SK-N-SH (cell line): ENCODE measurements around the gene FOS. TPM values are rescaled to one million over a fixed set of nuclear protein-coding genes. Genes with fewer than 3 reads are reported as not detected.
A peak's percentile ranks its signal among the peaks of the same experiment; 100 is the strongest.

ENCODE experiments used
- CTCF ChIA-PET: fragments of 300-600, 350-600 bp; formaldehyde crosslinking; extraction: SDS; loops from one replicate; lab custom pipeline; 2021; lab: Yijun Ruan, JAX
- POLR2A ChIA-PET: fragments of 350-600 bp; sonication (Branson Sonifier 250); formaldehyde crosslinking; extraction: SDS; loops from one replicate; lab custom pipeline; 2020; ENCODE audit warnings: antibody characterized with exemption, inconsistent platforms; lab: Yijun Ruan, JAX
- DNase-seq: peaks from one replicate; pipeline ENCODE4 v3.0.0; 2012
- H2AFZ ChIP-seq: fragments of 200-600 bp; sonication (generic); 2 replicates; pipeline ENCODE4 v1.8.1; 2016; ENCODE audit warnings: antibody characterized with exemption, mild to moderate bottlenecking, low read depth
- H3F3A ChIP-seq: fragments of 200-600 bp; sonication (generic); replicated peaks from 2 replicates; pipeline ENCODE3; 2016; ENCODE audit warnings: antibody characterized with exemption, mild to moderate bottlenecking; ENCODE audit not compliant: insufficient read depth
- H3K27ac ChIP-seq, 2 experiments: fragments of 200-500 bp in 1 of 2; fragments of 200-600 bp in 1 of 2; sonication (Bioruptor generic) in 1 of 2; sonication (generic), shearing (Covaris generic) in 1 of 2; 2 replicates each; pipeline versions ENCODE4 v1.5.1 to v1.6.1; 2014 to 2016; ENCODE audit warnings: low read depth in 2 of 2, inconsistent platforms in 1 of 2, low read length in 1 of 2, mild to moderate bottlenecking in 1 of 2, mixed read lengths in 1 of 2
- H3K27me3 ChIP-seq: fragments of 200-600 bp; sonication (generic), shearing (Covaris generic); 2 replicates; pipeline ENCODE4 v1.6.1; 2016; ENCODE audit warnings: mixed run types; ENCODE audit not compliant: insufficient read depth
- H3K36me3 ChIP-seq, 2 experiments: fragments of 200-500 bp in 1 of 2; fragments of 200-600 bp in 1 of 2; sonication (Bioruptor generic) in 1 of 2; sonication (generic) in 1 of 2; replicated peaks in 1 of 2; 2 replicates each; pipeline versions ENCODE3 to v1.5.1; 2014 to 2016; ENCODE audit warnings: low read length in 1 of 2, mild to moderate bottlenecking in 1 of 2; ENCODE audit not compliant: insufficient read depth in 2 of 2, control insufficient read depth in 1 of 2
- H3K4me1 ChIP-seq, 2 experiments: fragments of 200-500 bp in 1 of 2; fragments of 200-600 bp in 1 of 2; sonication (Bioruptor generic) in 1 of 2; sonication (generic), shearing (Covaris generic) in 1 of 2; 2 replicates each; pipeline versions ENCODE4 v1.5.1 to v1.6.1; 2014 to 2016; ENCODE audit warnings: low read depth in 1 of 2, low read length in 1 of 2, mixed run types in 1 of 2; ENCODE audit not compliant: insufficient read depth in 2 of 2, control insufficient read depth in 1 of 2
- H3K4me2 ChIP-seq: fragments of 200-600 bp; sonication (generic), shearing (Covaris generic); 2 replicates; pipeline ENCODE4 v1.6.1; 2017; ENCODE audit warnings: mixed run types
- H3K4me3 ChIP-seq, 2 experiments: fragments of 200-500 bp in 1 of 2; fragments of 200-600 bp in 1 of 2; sonication (Bioruptor generic) in 1 of 2; sonication (generic), shearing (Covaris generic) in 1 of 2; 2 replicates each; pipeline versions ENCODE4 v1.5.1 to v1.8.1; 2014 to 2016; ENCODE audit warnings: low read depth in 2 of 2, inconsistent platforms in 1 of 2, low read length in 1 of 2, mild to moderate bottlenecking in 1 of 2, mixed read lengths in 1 of 2, moderate library complexity in 1 of 2
- H3K79me2 ChIP-seq: fragments of 200-600 bp; sonication (generic); 2 replicates; pipeline ENCODE4 v1.8.1; 2017; ENCODE audit warnings: mild to moderate bottlenecking; ENCODE audit not compliant: insufficient read depth
- H3K9ac ChIP-seq: fragments of 200-600 bp; sonication (generic); 2 replicates; pipeline ENCODE4 v1.6.1; 2017; ENCODE audit warnings: mixed run types
- H3K9me2 ChIP-seq: fragments of 200-600 bp; sonication (generic); 2 replicates; pipeline ENCODE4 v1.6.1; 2017; ENCODE audit warnings: mixed run types
- H3K9me3 ChIP-seq: fragments of 200-600 bp; sonication (generic); 2 replicates; pipeline ENCODE4 v1.6.1; 2017; ENCODE audit warnings: mixed run types, mild to moderate bottlenecking, moderate library complexity
- H4K20me1 ChIP-seq: fragments of 200-600 bp; sonication (generic); 2 replicates; pipeline ENCODE4 v1.6.1; 2017; ENCODE audit warnings: mild to moderate bottlenecking, mixed run types; ENCODE audit not compliant: insufficient read depth
- CHD2 ChIP-seq: fragments of 150-350 bp; IDR thresholded peaks from 2 replicates; pipeline ENCODE4 v1.6.1; 2018; ENCODE audit warnings: low read length; ENCODE audit not compliant: partially characterized antibody
- CTCF ChIP-seq: fragments of 200-600 bp; sonication (generic); IDR thresholded peaks from 2 replicates; pipeline ENCODE4 v1.6.1; 2017; ENCODE audit warnings: antibody characterized with exemption, mild to moderate bottlenecking, moderate library complexity
- EP300 ChIP-seq, 2 experiments: IDR thresholded peaks; 2 replicates each; pipeline versions ENCODE4 v1.4.0 to v1.6.1; 2012; ENCODE audit warnings: borderline replicate concordance in 1 of 2, low read depth in 1 of 2, low read length in 1 of 2
- EZH2phosphoT487 ChIP-seq: fragments of 200-600 bp; sonication (generic); IDR thresholded peaks from 2 replicates; pipeline ENCODE4 v1.6.1; 2017; ENCODE audit warnings: low read depth, mixed run types, mild to moderate bottlenecking, antibody characterized with exemption, moderate library complexity, borderline replicate concordance
- FOXM1 ChIP-seq: IDR thresholded peaks from 2 replicates; pipeline ENCODE4 v1.4.0; 2012; ENCODE audit warnings: low read depth, mild to moderate bottlenecking
- JUND ChIP-seq: IDR thresholded peaks from 2 replicates; pipeline ENCODE4 v1.4.0; 2012
- MAX ChIP-seq: IDR thresholded peaks from 2 replicates; pipeline ENCODE4 v1.4.0; 2012; ENCODE audit warnings: low read depth
- MEF2A ChIP-seq: IDR thresholded peaks from 2 replicates; pipeline ENCODE4 v1.4.0; 2012; ENCODE audit warnings: low read depth, borderline replicate concordance
- MXI1 ChIP-seq: IDR thresholded peaks from 2 replicates; pipeline ENCODE4 v1.6.1; 2012; ENCODE audit warnings: mild to moderate bottlenecking, low read depth, low read length, improper control_type of control experiment
- NFIC ChIP-seq: IDR thresholded peaks from 2 replicates; pipeline ENCODE4 v1.4.0; 2012; ENCODE audit warnings: borderline replicate concordance
- RAD21 ChIP-seq: IDR thresholded peaks from 2 replicates; pipeline ENCODE4 v1.6.1; 2012; ENCODE audit warnings: mild to moderate bottlenecking, low read length
- RCOR1 ChIP-seq: fragments of 150-350 bp; IDR thresholded peaks from 2 replicates; pipeline ENCODE4 v1.6.1; 2017; ENCODE audit warnings: antibody characterized with exemption, low read length
- RXRA ChIP-seq: IDR thresholded peaks from 2 replicates; pipeline ENCODE4 v1.4.0; 2012; ENCODE audit warnings: low read depth, mild to moderate bottlenecking, borderline replicate concordance
- SIN3A ChIP-seq: IDR thresholded peaks from 2 replicates; pipeline ENCODE4 v1.6.1; 2012; ENCODE audit warnings: low read depth, mild to moderate bottlenecking, low read length, moderate library complexity, borderline replicate concordance
- SMC3 ChIP-seq: IDR thresholded peaks from 2 replicates; pipeline ENCODE4 v1.6.1; 2012; ENCODE audit warnings: low read depth, low read length, improper control_type of control experiment
- TAF1 ChIP-seq: IDR thresholded peaks from 2 replicates; pipeline ENCODE4 v1.6.1; 2012; ENCODE audit warnings: low read depth, mild to moderate bottlenecking, low read length, moderate library complexity, borderline replicate concordance
- TCF12 ChIP-seq: IDR thresholded peaks from 2 replicates; pipeline ENCODE4 v1.4.0; 2012
- YY1 ChIP-seq: IDR thresholded peaks from 2 replicates; pipeline ENCODE4 v1.4.0; 2012; ENCODE audit warnings: low read depth, mild to moderate bottlenecking
- ZBTB33 ChIP-seq: IDR thresholded peaks from 2 replicates; pipeline ENCODE4 v1.4.0; 2012; ENCODE audit warnings: low read depth, borderline replicate concordance
- WGBS: methylation state at CpG from one replicate; pipeline ENCODE4 v1.1.6; 2017; ENCODE audit warnings: low lambda C conversion rate; 5-methylcytosine and 5-hydroxymethylcytosine counted together
- polyA plus RNA-seq, 3 experiments: library from polyadenylated mRNA; depleted of rRNA; stranded (reverse); fragments of >200 nt; gene quantifications; 2 replicates each; pipeline ENCODE4 v1.2.3, GENCODE V29; 2012

The FOS gene
- polyA plus RNA-seq, 1 of the 3 experiments (the other 2 are of a cell fraction), result 309 TPM

DNA sequence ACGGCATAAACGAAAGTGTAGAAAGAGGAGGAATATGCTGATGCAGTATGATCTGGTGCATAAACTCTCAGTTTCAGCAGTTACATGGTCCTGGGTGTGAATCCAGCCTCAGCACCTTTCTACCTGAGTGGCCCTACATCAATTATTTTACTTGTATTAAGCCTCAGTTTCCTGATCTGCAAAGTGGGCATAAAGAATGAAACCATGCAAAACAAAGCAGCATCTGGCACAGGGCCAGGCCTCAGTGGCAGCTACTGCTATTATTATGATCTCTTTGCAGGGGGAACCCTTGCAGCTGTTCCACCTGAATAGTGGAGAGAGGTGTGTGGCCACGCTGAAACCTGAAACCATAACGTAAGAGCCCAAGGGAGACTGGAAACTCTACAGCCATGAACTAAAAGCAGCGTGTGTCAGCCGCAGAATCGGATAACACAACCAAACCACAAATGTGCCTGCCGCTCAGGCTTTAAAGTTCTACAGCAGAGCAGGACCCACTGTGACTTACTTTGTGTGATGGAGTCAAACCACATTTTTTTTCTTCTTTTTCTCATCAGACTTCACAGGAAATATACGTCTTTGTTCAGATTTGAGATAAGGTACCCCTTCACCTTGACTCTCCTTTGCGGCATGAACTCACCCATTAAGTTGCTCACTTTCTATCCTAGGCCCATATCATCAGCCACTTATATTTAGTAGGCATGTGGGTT is 29.2 kb upstream of the FOS start:
- H3K9me3 ChIP-seq, result no peaks in the 10 kb centered on the region
- no peaks in the 10 kb centered on the region for H3F3A ChIP-seq
- no peaks in the 10 kb centered on the region for H3K4me1 ChIP-seq
- 90% methylated on average over 10 of the region's 10 CpGs for WGBS
- no peak for DNase-seq
- H2AFZ ChIP-seq, result 0 out of 2 replicates have a peak overlapping the region, but pooled peaks have one; percentile 19
- H4K20me1 ChIP-seq, result no peaks in the 10 kb centered on the region
- H3K79me2 ChIP-seq, result no peaks in the 10 kb centered on the region
- no peak overlapping the region for H3K27ac ChIP-seq
- H3K4me2 ChIP-seq, result no peak overlapping the region
- no peak overlapping the region for H3K4me3 ChIP-seq
- TF ChIP-seq SIN3A, result no peak
- TF ChIP-seq MAX, result no peak
- TF ChIP-seq TAF1, result no peak
- TF ChIP-seq TCF12, result no peak
- no peak for TF ChIP-seq JUND
- no peak for TF ChIP-seq SMC3
- no peak for TF ChIP-seq CHD2
- no peak for TF ChIP-seq EP300 (IDR thresholded peaks at IDR 0.05; ENCODE audit: borderline replicate concordance in 1 of 2, low read depth in 1 of 2, low read length in 1 of 2)
- TF ChIP-seq RAD21, result no peak
- TF ChIP-seq YY1, result no peak
- TF ChIP-seq CTCF, result no peak
- TF ChIP-seq, all 33 proteins: peak for 0
- H3K9ac ChIP-seq, result no peak overlapping the region
- ChIA-PET CTCF (interaction anchor here (0.6 to 0.7 kb wide), 2 partner anchors 104 to 311 kb away, joined by 3 to 4 read pairs; no protein-coding TSS in a partner anchor), POLR2A (no interaction called here)
- no peaks in the 10 kb centered on the region for H3K27me3 ChIP-seq
- H3K36me3 ChIP-seq, result no peaks in the 10 kb centered on the region
- H3K9me2 ChIP-seq, result no peaks in the 10 kb centered on the region

- no peaks in the 10 kb centered on the region for H3F3A ChIP-seq
- CTCF ChIA-PET, result interaction anchor here (0.7 kb wide), 1 partner anchor 311 kb away, joined by 4 read pairs; no protein-coding TSS in a partner anchor
- 73% methylated on average over 2 of the region's 2 CpGs for WGBS
- H3K4me3 ChIP-seq, result no peak overlapping the region
- H3K4me1 ChIP-seq, result no peaks in the 10 kb centered on the region; a peak in 1 of 4 replicates
- no peak for DNase-seq
- TF ChIP-seq RAD21, result no peak
- no peak for TF ChIP-seq CTCF
- TF ChIP-seq ZBTB33, result no peak
- no peak for TF ChIP-seq RXRA
- TF ChIP-seq MAX, result no peak
- TF ChIP-seq MXI1, result no peak
- TF ChIP-seq EZH2phosphoT487, result no peak
- TF ChIP-seq EP300 (IDR thresholded peaks at IDR 0.05; ENCODE audit: borderline replicate concordance in 1 of 2, low read depth in 1 of 2, low read length in 1 of 2), result no peak
- no peak for TF ChIP-seq MEF2A
- no peak for TF ChIP-seq SMC3
- no peak for TF ChIP-seq RCOR1
- TF ChIP-seq FOXM1, result no peak
- TF ChIP-seq TAF1, result no peak
- no peak for TF ChIP-seq NFIC
- TF ChIP-seq, all 33 proteins: peak for 0
- Histone ChIP-seq H4K20me1 (no peaks in the 10 kb centered on the region), H3K9me2 (no peaks in the 10 kb centered on the region), H2AFZ (0 out of 2 replicates have a peak overlapping the region, but pooled peaks have one; percentile 19), H3K36me3 (no peaks in the 10 kb centered on the region), H3K9me3 (no peaks in the 10 kb centered on the region), H3K9ac (no peak overlapping the region), H3K79me2 (no peaks in the 10 kb centered on the region), H3K4me2 (no peak overlapping the region), H3K27ac (no peak overlapping the region), H3K27me3 (no peaks in the 10 kb centered on the region)
- POLR2A ChIA-PET, result no interaction called here
These were observed 28.7 kb upstream of the FOS start for GRCh38 chr14:75249958-75250336.
